Subcutaneous abdominal adipose tissue (tissue), 5 donors: ENCODE results near the gene MRPL27.

Source experiments
- H3K27ac ChIP-seq: one replicate; pipeline ENCODE4 v1.7.0; 2013; ENCODE audit warnings: low read depth, mild to moderate bottlenecking, inconsistent platforms, low read length, moderate library complexity
- H3K27me3 ChIP-seq, 5 donors: one replicate each; pipeline ENCODE4 v1.7.0; 2013; ENCODE audit warnings: low read length in 5 of 5, inconsistent platforms in 1 of 5; ENCODE audit not compliant: control insufficient read depth in 5 of 5, insufficient read depth in 4 of 5
- H3K36me3 ChIP-seq, 5 donors: one replicate each; pipeline ENCODE4 v1.7.0; 2013; ENCODE audit warnings: low read length in 5 of 5; ENCODE audit not compliant: control insufficient read depth in 5 of 5, insufficient read depth in 5 of 5
- H3K4me1 ChIP-seq, 5 donors: one replicate each; pipeline ENCODE4 v1.7.0; 2013; ENCODE audit warnings: low read length in 5 of 5, mild to moderate bottlenecking in 3 of 5, moderate library complexity in 1 of 5; ENCODE audit not compliant: control insufficient read depth in 5 of 5, insufficient read depth in 5 of 5
- H3K4me3 ChIP-seq, 5 donors: one replicate each; pipeline ENCODE4 v1.7.0; 2013; ENCODE audit warnings: low read length in 5 of 5, low read depth in 1 of 5
- H3K9ac ChIP-seq, 5 donors: one replicate each; pipeline ENCODE4 v1.7.0; 2013; ENCODE audit warnings: low read length in 5 of 5, mild to moderate bottlenecking in 4 of 5, moderate library complexity in 3 of 5
- H3K9me3 ChIP-seq, 5 donors: one replicate each; pipeline ENCODE4 v1.7.0; 2013; ENCODE audit warnings: low read length in 5 of 5; ENCODE audit not compliant: control insufficient read depth in 5 of 5
- donor health status: healthy.
- donor health status: healthy.
- donor health status: healthy.
- donor health status: healthy.
- donor health status: healthy.

The MRPL27 gene

DNA sequence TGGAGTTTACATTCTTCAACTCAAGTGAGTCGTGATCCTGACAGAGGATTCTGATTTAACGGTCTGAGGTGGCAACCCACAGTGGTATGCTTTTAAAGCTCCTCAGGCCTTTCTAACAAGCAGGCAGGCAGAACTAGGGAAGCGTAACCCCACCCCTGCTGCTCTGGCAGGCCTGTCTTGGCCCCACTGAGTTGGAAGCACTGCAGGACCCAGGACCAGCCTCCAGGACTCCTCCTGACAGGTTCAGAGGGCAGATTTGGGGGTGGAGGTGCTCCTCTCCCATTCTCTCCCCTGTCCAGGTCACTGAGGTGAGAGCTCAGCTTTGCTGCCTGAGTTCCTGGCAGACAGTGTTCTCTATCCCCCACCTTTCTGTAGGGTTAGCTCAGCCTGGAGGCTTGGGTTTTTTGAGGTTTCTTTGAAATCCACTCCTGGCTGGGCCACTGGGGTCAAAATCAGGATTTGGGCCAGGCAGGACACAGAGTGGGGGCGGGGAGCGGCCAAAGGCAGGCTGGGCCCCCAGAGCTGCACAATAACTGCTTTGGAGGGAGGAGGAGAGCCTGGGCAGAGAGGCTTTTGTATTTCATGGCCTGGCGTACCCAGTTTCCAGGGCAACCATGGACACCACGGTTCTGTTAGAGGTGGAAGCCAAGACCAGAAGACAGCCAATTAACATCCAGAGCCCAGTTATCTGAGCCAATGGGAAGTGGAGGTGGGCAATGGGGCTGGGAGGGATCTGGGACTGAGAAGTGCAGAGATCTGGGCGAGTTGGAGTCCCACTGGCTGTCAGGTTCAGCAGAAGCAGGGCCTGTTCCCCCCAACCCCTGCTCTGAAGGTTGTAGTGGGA, 9.5 kb downstream of the MRPL27 start:
- no peak overlapping the region for H3K27ac ChIP-seq
- H3K9ac ChIP-seq, result no peak overlapping the region
- H3K36me3 ChIP-seq, result peaks cover 0 to 63% (median 59%) of the 10 kb centered on the region in 5 donors
- H3K4me3 ChIP-seq, result no peak overlapping the region
- no peaks in the 10 kb centered on the region for H3K27me3 ChIP-seq
- peaks cover 0 to 7% (median 4%) of the 10 kb centered on the region in 5 donors for H3K4me1 ChIP-seq
- H3K9me3 ChIP-seq, result no peaks in the 10 kb centered on the region

DNA sequence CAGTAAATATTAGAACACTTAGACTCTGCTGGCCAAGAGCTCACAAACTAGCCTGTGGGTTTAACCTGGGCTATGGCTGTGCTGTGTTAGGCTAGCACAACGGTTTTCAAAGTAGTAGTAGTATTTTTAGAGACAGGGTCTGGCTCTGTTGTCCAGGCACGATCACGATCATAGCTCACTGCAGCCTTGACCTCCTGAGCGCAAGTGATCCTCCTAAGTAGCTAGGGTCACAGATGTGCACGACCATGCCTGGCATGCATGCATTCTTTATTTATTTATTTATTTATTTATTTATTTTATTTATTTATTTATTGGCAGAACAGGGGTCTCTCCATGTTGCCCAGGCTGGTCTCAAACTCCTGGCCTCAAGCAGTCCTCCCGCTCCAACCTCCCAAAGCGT, 10.3 kb downstream of the MRPL27 start:
- H3K4me1 ChIP-seq, result peaks cover 0 to 7% (median 4%) of the 10 kb centered on the region in 5 donors
- no peaks in the 10 kb centered on the region for H3K27me3 ChIP-seq
- H3K9me3 ChIP-seq, result no peaks in the 10 kb centered on the region
- no peak overlapping the region for H3K27ac ChIP-seq
- no peak overlapping the region for H3K4me3 ChIP-seq
- H3K9ac ChIP-seq, result peak overlapping the region in 1 of 5 donors; percentile 11
- H3K36me3 ChIP-seq, result peaks cover 0 to 63% (median 56%) of the 10 kb centered on the region in 5 donors

DNA sequence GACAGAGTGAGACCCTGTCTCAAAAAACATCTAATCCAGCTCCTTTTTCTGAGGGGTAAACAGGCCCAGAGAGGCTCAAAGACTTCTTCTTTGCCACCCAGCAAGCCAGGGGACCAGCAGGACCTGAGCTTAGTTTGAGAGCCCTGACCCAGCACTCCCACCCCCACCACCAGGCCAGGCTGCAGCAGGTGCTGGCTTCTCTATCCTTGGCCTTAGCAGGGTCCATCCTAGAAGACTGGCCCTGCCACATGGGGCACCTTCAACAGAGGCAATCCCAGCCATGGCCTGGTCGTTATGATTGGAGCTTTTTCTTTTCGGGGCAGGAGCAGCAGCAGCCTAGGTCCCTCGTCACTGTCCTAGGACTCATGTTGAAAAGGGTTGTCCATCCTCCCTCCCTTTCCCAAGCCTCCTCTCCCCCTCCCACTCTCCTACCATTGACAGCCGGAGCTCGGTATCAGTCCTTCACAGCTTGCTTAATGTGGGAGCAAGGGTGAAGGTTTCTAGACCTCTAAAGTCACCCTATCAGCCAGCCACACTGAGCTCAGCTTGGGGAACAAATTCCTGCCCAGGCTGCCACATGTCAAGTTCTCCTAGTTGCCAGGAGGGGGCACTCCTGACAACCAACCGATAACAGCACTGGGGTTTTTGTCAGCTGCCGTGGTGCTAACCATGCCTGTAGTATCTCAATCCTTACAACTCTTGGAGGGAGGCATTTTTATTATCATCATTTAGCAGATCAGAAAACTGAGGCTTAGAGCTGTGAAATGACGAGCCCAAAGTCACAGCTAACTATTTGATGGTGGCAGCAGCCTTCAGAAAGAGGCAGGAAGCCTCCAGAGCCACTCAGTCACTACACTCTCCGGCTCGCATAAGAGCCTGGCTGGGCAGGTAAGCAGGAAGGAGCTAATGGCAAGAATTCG, 11.2 kb downstream of the MRPL27 start:
- H3K4me1 ChIP-seq, result peaks cover 0 to 7% (median 4%) of the 10 kb centered on the region in 5 donors
- no peaks in the 10 kb centered on the region for H3K9me3 ChIP-seq
- H3K36me3 ChIP-seq, result peaks cover 0 to 61% (median 54%) of the 10 kb centered on the region in 5 donors
- no peak overlapping the region for H3K27ac ChIP-seq
- no peaks in the 10 kb centered on the region for H3K27me3 ChIP-seq
- peak overlapping the region in 1 of 5 donors; percentile 11 for H3K9ac ChIP-seq
- H3K4me3 ChIP-seq, result no peak overlapping the region

DNA sequence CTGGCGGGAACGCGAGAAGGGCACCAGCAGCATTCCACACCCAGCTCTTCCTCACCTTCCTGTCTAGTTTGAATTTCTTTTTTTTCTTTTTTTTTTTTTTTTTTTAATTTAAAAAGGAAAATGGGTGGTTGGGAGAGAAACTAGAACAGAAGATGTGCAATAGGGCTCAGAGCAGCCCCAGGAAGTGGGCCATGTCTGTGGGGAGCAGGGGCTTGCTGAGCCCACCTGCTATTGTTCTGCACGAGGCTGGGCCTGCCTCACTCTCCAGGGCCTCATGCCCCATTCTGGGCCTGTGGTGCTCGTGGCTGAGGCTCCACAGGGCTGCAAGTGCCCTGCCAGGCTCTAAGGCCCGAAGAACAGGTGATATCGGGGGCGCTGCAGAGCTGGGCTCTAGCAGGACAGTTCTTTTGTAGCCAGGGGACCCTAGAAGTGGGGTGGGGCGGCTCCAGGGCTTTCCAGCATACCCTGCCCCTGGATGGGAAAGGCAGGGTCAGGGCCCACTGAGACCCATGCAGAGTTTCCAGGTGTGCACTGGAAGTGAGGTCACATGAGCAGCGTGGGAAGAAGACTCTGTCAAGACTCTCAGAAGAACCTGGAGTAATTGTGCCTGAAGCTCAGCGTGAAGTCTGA, 12.4 kb downstream of the MRPL27 start:
- no peaks in the 10 kb centered on the region for H3K9me3 ChIP-seq
- H3K4me3 ChIP-seq, result no peak overlapping the region
- peaks cover 0 to 61% (median 56%) of the 10 kb centered on the region in 5 donors for H3K36me3 ChIP-seq
- no peak overlapping the region for H3K27ac ChIP-seq
- H3K27me3 ChIP-seq, result no peaks in the 10 kb centered on the region
- peaks cover 0 to 7% (median 4%) of the 10 kb centered on the region in 5 donors for H3K4me1 ChIP-seq
- H3K9ac ChIP-seq, result no peak overlapping the region

DNA sequence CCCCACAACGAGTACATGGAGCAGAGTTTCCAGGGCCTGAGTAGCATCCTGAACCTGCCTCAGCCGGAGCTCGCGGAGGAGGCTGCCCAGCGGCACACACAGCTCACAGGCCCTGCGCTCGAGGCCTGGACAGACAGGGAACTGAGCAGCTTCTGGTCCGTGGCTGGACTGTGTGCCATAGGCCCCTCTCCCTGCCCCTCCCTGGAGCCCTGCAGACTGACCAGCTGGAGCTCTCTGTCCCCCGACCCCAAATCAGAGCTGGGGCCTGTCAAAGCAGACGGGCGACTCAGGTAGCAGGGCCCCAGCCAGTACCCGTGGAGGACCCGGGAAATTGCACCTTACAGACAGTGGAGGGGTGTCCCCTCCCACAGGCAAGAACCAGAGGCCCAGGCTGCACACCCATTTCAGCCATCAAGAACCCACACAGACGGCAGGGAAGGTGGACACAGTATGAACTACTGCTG, 13.0 kb downstream of the MRPL27 start:
- H3K9me3 ChIP-seq, result no peaks in the 10 kb centered on the region
- H3K4me3 ChIP-seq, result no peak overlapping the region
- no peak overlapping the region for H3K9ac ChIP-seq
- peaks cover 0 to 62% (median 57%) of the 10 kb centered on the region in 5 donors for H3K36me3 ChIP-seq
- no peaks in the 10 kb centered on the region for H3K27me3 ChIP-seq
- no peak overlapping the region for H3K27ac ChIP-seq
- H3K4me1 ChIP-seq, result peaks cover 0 to 7% (median 4%) of the 10 kb centered on the region in 5 donors

DNA sequence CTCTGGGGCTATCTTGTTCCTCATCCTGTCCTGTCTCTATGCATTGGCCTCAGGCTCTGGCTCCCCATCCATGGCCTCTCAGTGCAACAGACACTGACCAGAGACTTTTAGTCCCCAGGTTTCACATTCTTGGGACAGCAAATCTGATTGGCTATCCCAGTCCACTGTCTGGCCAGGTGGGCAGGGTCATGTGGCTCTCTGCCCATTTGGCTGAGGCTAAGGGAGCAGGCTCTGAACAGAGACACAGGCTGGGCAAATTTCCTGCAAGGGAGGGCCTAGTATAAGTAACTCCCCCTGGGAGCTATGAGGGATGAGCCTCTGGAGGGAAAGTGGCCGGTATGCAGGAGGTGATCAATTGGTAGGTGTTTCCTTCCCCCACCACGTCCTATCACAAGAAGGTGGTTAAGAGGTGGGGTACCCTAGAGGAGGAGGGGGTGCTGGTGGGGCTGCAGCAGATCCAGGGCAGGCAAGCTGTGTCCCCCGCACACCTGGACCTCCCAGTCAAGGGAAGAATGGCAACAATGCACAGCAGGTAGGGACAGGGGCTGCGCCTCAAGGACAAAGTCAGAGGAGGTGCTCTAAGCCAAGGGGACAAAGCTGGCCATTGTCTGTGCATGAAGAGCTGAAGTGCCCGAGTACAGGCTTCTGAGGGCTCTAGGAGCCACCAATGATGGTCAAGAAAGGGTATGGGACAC, 13.8 kb downstream of the MRPL27 start:
- Histone ChIP-seq H3K4me3 (no peak overlapping the region), H3K27ac (no peak overlapping the region), H3K36me3 (peaks cover 0 to 69% (median 61%) of the 10 kb centered on the region in 5 donors), H3K9me3 (no peaks in the 10 kb centered on the region), H3K4me1 (peaks cover 0 to 7% (median 4%) of the 10 kb centered on the region in 5 donors), H3K9ac (no peak overlapping the region), H3K27me3 (no peaks in the 10 kb centered on the region)

DNA sequence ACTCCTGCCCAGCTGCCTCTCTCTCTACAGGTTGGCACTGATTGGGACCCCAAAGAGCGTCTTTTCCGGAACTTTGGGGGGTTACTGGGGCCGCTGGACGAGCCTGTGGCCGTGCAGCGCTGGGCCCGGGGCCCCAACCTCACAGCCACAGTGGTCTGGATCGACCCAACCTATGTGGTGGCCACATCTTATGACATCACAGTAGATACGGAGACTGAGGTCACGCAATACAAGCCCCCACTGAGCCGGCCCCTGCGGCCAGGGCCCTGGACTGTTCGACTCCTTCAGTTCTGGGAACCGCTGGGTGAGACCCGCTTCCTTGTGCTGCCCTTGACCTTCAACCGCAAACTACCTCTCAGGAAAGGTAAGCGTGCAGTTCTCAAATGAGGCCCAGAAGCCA, 14.8 kb downstream of the MRPL27 start:
- no peak overlapping the region for H3K27ac ChIP-seq
- no peak overlapping the region for H3K9ac ChIP-seq
- no peak overlapping the region for H3K4me3 ChIP-seq
- H3K9me3 ChIP-seq, result no peaks in the 10 kb centered on the region
- H3K36me3 ChIP-seq, result peaks cover 0 to 79% (median 69%) of the 10 kb centered on the region in 5 donors
- no peaks in the 10 kb centered on the region for H3K27me3 ChIP-seq
- H3K4me1 ChIP-seq, result peaks cover 0 to 7% (median 4%) of the 10 kb centered on the region in 5 donors

DNA sequence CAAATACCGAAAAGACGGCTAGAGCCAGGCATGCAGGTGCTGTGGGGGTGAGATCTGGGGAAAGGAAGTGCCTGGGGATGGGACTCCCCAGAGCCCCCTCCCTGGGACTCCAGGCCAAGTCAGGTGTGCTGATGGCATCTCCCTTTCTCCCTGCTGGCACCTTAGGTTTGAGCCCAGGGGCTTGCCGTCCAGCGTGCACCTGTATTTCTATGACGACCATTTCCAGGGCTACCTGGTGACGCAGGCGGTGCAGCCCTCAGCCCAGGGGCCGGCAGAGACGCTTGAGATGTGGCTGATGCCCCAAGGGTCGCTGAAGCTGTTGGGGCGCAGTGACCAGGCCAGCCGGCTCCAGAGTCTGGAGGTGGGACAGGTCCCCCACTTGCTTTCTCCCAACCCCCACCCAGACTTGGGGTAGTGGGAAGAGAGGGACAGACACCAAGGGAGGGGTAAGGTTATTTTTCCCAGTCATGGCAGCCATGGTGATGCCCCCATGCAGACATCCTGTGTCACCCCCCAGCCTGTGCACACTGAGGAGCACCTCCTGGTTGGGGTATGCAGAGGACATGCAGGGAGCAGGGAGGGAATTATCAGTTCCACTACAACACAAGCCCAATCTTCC, 16.0 kb downstream of the MRPL27 start:
- Histone ChIP-seq H3K27ac (no peak overlapping the region), H3K36me3 (peaks cover 0 to 83% (median 73%) of the 10 kb centered on the region in 5 donors), H3K4me1 (peaks cover 0 to 8% (median 4%) of the 10 kb centered on the region in 5 donors), H3K27me3 (no peaks in the 10 kb centered on the region), H3K9me3 (no peaks in the 10 kb centered on the region), H3K4me3 (no peak overlapping the region), H3K9ac (no peak overlapping the region)

DNA sequence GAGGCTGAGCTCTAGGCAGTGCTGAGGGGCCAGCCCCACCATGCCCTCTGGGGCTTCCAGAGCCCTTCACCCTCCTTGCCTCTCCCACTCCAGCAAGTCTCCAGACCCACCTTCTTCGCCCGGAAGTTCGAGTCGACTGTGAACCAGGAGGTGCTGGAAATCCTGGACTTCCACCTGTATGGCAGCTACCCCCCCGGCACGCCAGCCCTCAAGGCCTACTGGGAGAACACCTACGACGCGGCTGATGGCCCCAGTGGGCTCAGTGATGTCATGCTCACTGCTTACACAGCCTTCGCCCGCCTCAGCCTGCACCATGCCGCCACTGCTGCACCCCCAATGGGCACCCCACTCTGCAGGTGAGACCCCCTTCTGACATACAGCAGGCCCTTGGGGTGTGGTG, 16.6 kb downstream of the MRPL27 start:
- Histone ChIP-seq H3K9ac (no peak overlapping the region), H3K4me3 (no peak overlapping the region), H3K27me3 (no peaks in the 10 kb centered on the region), H3K4me1 (peaks cover 0 to 9% (median 4%) of the 10 kb centered on the region in 5 donors), H3K9me3 (no peaks in the 10 kb centered on the region), H3K36me3 (peaks cover 0 to 84% (median 73%) of the 10 kb centered on the region in 5 donors), H3K27ac (no peak overlapping the region)
